Stomach smooth muscle (tissue), 2 donors: ENCODE measurements around the gene VPS13D.
"Not testable (repeated sequence)": the region's sequence is repeated elsewhere in the genome, so short reads cannot be mapped to it uniquely, and the experiment has no call there.

Source experiments
- H3K27ac ChIP-seq: one replicate; pipeline ENCODE4 v1.7.0; 2013; ENCODE audit warnings: mild to moderate bottlenecking, low read length, inconsistent platforms
- H3K27me3 ChIP-seq, 2 donors: one replicate each; pipeline ENCODE4 v1.7.0; 2013; ENCODE audit warnings: low read length in 2 of 2; ENCODE audit not compliant: insufficient read depth in 2 of 2, control insufficient read depth in 1 of 2
- H3K36me3 ChIP-seq, 2 donors: one replicate each; pipeline ENCODE4 v1.7.0; 2013; ENCODE audit warnings: low read length in 2 of 2; ENCODE audit not compliant: control insufficient read depth in 2 of 2, insufficient read depth in 2 of 2
- H3K4me1 ChIP-seq: one replicate; pipeline ENCODE4 v1.7.0; 2013; ENCODE audit warnings: low read length; ENCODE audit not compliant: control insufficient read depth, insufficient read depth
- H3K4me3 ChIP-seq, 2 donors: one replicate each; pipeline ENCODE4 v1.7.0; 2013; ENCODE audit warnings: low read length in 2 of 2
- H3K9ac ChIP-seq, 2 donors: one replicate each; pipeline ENCODE4 v1.7.0; 2013; ENCODE audit warnings: low read length in 2 of 2, mild to moderate bottlenecking in 1 of 2
- H3K9me3 ChIP-seq, 2 donors: one replicate each; pipeline ENCODE4 v1.7.0; 2013; ENCODE audit warnings: low read length in 2 of 2; ENCODE audit not compliant: control insufficient read depth in 2 of 2
- donor health status: healthy.
- donor health status: Pancreatic carcinoma.

The VPS13D gene

DNA sequence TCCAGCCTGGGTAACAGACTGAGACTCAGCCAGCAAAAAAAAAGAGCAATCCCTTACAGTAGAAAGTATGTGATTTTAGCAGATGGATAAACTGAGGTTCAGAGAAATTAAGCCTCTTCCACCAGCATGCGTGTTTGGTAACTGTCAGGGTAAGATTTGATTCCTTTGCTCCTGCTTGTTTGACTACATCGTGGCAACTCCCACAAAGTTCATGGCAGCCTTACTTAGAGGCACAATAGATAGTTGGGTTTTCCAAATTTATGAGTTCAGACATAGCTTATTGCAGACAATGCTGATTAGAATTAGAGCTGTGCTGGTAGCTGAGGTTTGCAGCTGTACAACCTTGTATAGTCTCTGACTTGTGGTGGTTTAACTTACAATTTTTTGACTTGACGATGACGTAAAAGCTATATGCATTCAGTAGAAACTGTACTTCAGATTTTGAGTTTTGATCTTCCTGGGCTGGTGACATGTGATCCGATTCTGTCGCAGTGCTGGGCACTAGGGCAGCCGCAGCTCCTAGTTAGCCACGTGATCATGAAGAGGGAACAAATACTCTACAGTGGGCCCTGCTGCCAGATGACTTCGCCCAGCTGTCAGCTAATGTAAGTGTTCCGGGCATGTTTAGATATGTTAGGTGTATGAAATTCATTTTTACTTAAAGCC is 220.4 kb downstream of the VPS13D start:
- H3K4me1 ChIP-seq = peaks cover 77% of the 10 kb centered on the region
- peak overlapping the region; percentile 76 for H3K27ac ChIP-seq
- no peak overlapping the region for H3K9ac ChIP-seq
- no peak overlapping the region for H3K4me3 ChIP-seq
- H3K36me3 ChIP-seq = no peaks in the 10 kb centered on the region
- H3K27me3 ChIP-seq = no peaks in the 10 kb centered on the region
- H3K9me3 ChIP-seq = no peaks in the 10 kb centered on the region

DNA sequence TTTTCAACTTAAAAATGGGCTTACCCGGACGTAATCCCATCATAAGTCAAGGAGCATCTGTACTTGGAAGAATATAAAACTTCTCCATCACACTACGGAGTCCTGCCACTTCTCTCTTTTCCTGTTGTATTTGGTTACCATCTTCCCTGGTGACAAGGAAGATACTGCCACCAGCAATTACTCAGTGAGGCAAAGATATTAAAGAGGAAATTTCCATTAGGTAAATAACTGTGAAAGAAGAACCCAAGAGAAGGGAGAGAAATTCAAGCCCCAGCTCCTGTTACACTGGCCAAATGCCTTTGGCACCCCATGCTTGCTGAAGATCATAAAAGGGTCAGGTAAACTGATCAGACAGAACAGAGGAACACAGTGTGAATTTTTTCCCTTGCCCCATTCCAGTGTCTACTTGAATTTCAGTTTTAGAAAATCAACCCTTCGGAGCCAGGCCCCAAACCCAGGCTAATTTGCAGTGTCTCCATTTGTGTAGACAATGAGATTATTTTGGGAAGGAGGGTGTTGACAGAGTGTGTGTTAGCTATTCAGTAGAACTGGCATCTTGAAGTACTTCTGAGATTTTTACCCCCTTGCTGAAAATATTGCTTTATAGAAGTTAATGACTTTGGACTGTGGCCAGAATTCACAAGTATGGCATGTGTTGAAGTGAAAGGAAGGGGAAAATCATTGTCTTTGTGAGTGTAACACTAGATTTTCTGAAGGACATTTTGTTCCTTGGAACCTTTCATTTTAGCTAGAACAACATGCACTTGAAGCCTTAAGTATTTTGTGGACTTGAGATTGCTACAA is 221.1 kb downstream of the VPS13D start:
- H3K4me1 ChIP-seq = peaks cover 77% of the 10 kb centered on the region
- H3K4me3 ChIP-seq = no peak overlapping the region
- no peaks in the 10 kb centered on the region for H3K36me3 ChIP-seq
- no peak overlapping the region for H3K9ac ChIP-seq
- no peaks in the 10 kb centered on the region for H3K27me3 ChIP-seq
- H3K27ac ChIP-seq = peak overlapping the region; percentile 76
- no peaks in the 10 kb centered on the region for H3K9me3 ChIP-seq

DNA sequence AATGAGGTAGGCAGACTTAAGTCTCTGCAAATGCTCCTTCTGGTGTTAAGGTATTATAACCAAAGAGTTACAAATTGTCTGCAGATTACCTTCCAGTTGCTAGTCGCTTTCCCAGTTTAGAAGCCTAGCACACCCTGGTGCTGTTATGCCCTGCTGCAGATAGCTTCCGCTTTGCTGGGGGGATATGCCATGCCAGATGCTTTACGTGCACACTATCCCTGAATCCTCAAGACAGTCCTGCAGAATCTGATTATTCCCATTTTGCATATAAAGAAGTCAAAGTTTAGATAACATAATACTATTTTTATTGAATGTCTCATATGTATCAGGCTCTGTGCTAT is 221.7 kb downstream of the VPS13D start:
- H3K4me1 ChIP-seq = peaks cover 77% of the 10 kb centered on the region
- no peaks in the 10 kb centered on the region for H3K27me3 ChIP-seq
- peak overlapping the region; percentile 77 for H3K27ac ChIP-seq
- no peaks in the 10 kb centered on the region for H3K36me3 ChIP-seq
- H3K9me3 ChIP-seq = no peaks in the 10 kb centered on the region
- H3K4me3 ChIP-seq = no peak overlapping the region
- H3K9ac ChIP-seq = no peak overlapping the region

DNA sequence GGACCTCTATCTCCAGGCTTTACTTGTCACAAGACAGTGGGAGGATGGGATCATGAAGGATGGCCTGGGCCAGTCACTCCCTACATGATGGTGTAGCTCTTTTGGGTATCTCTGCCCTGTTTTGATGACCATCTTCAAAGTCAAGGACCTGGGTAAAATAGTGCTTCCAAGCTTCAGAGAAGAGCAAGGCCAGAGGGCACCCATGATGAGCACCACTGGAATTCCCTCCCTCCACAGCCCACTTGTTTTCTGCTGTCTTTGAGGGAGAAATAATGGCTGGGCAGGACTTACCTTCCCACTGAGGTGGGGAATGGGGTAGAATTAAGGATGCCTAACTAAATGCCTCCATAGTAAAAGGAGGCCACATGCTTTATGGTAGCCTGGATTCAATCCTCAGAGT is 222.4 kb downstream of the VPS13D start:
- Histone ChIP-seq H3K4me1 (peaks cover 78% of the 10 kb centered on the region), H3K9ac (no peak overlapping the region), H3K36me3 (no peaks in the 10 kb centered on the region)

DNA sequence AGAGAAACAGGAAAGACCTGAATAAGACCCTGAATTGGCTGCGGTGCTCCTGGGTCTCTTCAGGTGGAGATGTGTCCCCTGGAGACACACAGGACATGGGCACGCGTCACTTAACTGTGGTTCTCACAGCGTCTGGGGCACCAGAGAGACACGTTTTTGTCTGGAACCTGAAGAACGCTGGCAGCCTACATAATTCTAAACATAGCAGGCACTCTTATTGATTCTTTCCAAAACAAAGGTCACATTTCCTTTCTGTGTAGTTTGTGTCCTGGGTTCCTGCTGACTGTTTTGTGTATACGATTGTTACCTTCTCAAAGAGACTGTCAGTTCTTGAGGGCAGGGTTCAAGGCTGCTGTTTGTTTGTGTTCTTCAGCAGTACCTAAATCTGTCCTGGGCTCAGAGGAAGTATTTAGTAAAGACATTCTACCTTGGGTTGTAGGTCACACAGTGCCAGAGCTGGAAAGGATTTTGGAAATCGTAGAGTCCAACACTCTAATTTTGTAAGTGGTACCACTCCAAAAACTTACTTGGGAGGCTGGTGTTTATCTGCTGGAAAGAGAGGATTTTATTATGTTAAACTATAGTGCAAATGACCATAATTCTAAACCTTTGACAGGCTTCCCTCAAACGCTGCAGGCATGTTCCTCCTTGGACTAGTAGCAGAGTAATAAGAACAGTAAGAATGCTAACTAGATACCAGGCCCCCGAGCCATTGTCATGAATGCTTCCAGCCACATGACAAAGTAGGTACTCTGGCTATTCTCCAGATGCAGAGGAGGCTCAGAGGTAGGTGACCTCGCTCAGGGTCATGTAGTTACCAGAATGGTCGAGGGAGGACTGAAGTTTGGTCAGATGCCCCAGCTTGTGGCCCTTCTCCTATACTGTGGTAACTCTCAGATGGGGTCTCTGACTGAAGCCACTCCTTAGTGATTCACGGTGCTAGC is 223.8 kb downstream of the VPS13D start:
- Histone ChIP-seq H3K4me1 (peaks cover 77% of the 10 kb centered on the region), H3K27ac (peak overlapping the region; percentile 77), H3K27me3 (no peaks in the 10 kb centered on the region), H3K9ac (no peak overlapping the region), H3K4me3 (no peak overlapping the region), H3K9me3 (no peaks in the 10 kb centered on the region), H3K36me3 (no peaks in the 10 kb centered on the region)

More for the DNA sequence above, 222.4 kb downstream of the VPS13D start:
- H3K9me3 ChIP-seq = no peaks in the 10 kb centered on the region
- H3K27ac ChIP-seq = peak overlapping the region; percentile 77
- H3K4me3 ChIP-seq = no peak overlapping the region
- no peaks in the 10 kb centered on the region for H3K27me3 ChIP-seq

DNA sequence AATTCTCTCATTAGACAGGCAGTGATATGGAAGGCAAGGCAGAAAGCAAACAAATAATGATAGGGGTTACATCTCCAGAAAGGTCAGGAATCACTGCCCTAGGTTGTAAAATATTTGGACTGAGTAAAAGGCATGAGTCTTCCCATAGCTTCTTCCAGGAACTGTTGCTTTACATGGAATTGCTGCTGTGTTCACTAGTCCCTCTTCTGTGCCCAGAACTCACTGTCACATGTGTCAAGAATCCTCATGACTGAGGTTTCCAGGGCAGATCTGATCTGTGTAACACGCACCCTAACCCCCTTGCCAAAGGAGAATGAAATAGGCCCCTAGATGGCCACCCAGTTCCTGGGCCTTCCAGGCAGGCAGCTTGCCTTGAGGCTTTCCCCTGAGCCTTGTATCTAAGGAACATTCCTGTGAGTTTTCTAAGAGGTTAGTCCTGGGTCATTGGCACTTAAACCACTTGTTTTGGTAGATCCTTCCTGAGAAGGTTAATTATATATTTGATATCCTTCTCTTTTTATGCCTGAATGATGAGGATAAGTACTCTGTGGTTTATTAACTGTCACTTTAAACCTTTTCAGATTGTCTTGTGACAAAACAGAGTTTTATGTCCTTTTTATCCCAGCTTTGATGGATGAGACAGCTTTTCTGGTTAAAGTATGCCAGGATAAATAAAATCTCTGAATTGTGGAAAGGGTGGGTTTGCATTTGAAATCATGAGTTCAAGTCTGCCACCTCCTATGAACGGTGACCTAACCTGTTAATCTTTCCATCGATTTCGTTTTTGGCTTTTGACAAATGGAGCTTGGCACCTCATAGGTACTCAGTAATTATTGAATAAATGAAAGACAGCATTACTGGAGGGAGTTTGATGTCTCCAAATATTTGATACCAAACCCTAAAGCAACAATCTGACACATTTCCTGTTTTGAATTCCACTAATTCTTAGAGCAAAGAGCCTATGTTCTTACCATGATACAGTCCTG is 224.9 kb downstream of the VPS13D start:
- peak overlapping the region; percentile 77 for H3K27ac ChIP-seq
- no peak overlapping the region for H3K9ac ChIP-seq
- H3K36me3 ChIP-seq = no peaks in the 10 kb centered on the region
- H3K4me3 ChIP-seq = no peak overlapping the region
- no peaks in the 10 kb centered on the region for H3K27me3 ChIP-seq
- H3K4me1 ChIP-seq = peaks cover 70% of the 10 kb centered on the region
- H3K9me3 ChIP-seq = no peaks in the 10 kb centered on the region

DNA sequence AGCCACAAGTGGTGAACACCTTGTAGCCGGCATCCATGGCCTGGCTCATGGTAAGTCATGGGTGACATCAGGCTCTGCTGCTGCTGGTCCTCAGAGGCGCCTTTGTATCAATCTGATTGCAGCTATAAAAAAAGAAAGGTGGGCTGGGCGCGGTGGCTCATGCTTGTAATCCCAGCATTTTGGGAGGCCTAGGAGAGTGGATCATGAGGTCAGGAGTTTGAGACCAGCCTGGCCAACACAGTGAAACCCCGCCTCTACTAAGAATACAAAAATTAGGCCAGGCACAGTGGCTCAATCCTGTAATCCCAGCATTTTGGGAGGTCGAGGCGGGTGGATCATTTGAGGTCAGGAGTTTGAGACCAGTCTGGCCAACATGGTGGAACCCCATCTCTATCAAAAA is 226.3 kb downstream of the VPS13D start:
- H3K9me3 ChIP-seq, H3K27ac ChIP-seq, H3K27me3 ChIP-seq, H3K36me3 ChIP-seq, H3K9ac ChIP-seq, H3K4me3 ChIP-seq: not testable (repeated sequence)
- peaks cover 69% of the 10 kb centered on the region for H3K4me1 ChIP-seq

DNA sequence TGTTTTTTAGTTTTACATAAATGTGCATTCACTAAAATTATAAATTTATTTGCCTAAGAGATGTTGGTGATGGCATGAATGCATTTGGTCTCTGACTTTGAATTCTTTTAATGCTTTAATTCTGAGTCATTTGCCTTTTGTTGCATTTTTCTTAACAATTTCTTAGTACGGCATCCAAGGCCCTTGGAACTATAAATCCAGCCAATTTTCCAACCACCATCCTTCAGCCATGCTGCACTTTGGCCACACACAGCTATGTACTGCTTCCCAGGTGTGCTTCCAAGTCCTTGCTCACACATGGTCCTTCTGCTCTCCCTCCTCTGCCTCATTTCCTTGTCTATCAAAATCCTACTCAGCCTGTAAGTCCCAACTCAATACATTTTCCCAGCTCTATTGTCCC is 227.1 kb downstream of the VPS13D start:
- H3K36me3 ChIP-seq = no peaks in the 10 kb centered on the region
- H3K27ac ChIP-seq = peak overlapping the region; percentile 49
- peaks cover 67% of the 10 kb centered on the region for H3K4me1 ChIP-seq
- no peak overlapping the region for H3K4me3 ChIP-seq
- no peaks in the 10 kb centered on the region for H3K9me3 ChIP-seq
- no peak overlapping the region for H3K9ac ChIP-seq
- H3K27me3 ChIP-seq = no peaks in the 10 kb centered on the region

DNA sequence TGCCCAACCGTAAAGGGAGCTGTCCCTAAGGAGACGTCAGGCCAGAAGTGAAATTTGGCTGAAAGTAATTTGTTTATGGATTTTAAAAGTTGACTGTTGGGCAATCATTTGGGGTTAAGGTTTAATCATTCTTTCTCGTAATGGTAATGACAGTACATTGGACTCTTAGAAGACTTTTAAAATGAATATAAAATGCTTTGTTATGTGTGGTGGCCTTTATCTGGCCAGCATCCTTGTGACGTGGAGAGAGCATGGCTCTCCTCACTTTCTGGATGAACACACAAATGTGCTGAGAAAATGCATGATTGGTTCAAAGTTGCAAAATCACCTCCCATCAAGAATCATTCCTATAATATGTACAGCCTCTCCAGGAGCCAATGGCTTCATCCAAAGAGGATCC is 227.9 kb downstream of the VPS13D start:
- H3K9me3 ChIP-seq = no peaks in the 10 kb centered on the region
- no peaks in the 10 kb centered on the region for H3K27me3 ChIP-seq
- peaks cover 0 to 3% of the 10 kb centered on the region in 2 donors for H3K36me3 ChIP-seq
- H3K4me3 ChIP-seq = no peak overlapping the region
- peaks cover 69% of the 10 kb centered on the region for H3K4me1 ChIP-seq
- H3K9ac ChIP-seq = no peak overlapping the region
- peak overlapping the region; percentile 64 for H3K27ac ChIP-seq

DNA sequence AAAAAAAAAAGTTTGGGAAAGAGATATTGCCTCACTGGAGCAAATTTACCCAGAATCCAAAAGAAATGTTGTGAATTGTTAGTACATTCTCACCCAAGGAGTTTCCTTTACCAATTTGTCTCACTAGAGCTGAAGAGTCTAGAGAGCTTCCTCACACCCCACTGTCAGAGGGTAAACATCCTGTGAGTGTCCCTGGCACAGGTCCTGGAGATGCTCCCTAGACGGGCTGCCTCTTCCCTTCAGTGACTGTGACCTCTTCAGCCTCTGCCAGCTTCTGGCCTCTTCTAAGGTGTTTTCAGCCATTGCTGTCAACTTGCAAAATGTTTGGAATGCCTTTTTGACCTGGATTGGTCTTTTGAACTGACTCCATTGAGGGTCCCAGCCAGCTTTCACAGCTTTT is 228.7 kb downstream of the VPS13D start:
- H3K9ac ChIP-seq = no peak overlapping the region
- H3K36me3 ChIP-seq = peaks cover 0 to 3% of the 10 kb centered on the region in 2 donors
- no peaks in the 10 kb centered on the region for H3K9me3 ChIP-seq
- H3K4me3 ChIP-seq = no peak overlapping the region
- no peaks in the 10 kb centered on the region for H3K27me3 ChIP-seq
- peaks cover 71% of the 10 kb centered on the region for H3K4me1 ChIP-seq
- peak overlapping the region; percentile 64 for H3K27ac ChIP-seq
